Tibial nerve (tissue), 4 donors: Measurements from ENCODE around the gene CNOT9. TPM values are rescaled to one million over a fixed set of nuclear protein-coding genes. Genes with fewer than 3 reads are reported as not detected.
"Not testable (repeated sequence)": the region's sequence is repeated elsewhere in the genome, so short reads cannot be mapped to it uniquely, and the experiment has no call there.

ENCODE experiments used
- DNase-seq, 2 donors: peaks; one replicate each; pipeline ENCODE4 v3.0.0-alpha.2; 2019; ENCODE audit warnings: low spot score in 2 of 2
- H3K27ac ChIP-seq, 4 donors: fragments of 200-600 bp; sonication (generic) in 3 of 4; one replicate each; pipeline ENCODE4 v1.5.1; 2017 to 2019; ENCODE audit warnings: mild to moderate bottlenecking in 1 of 4
- H3K27me3 ChIP-seq, 2 donors: fragments of 200-600 bp; sonication (generic) in 1 of 2; one replicate each; pipeline versions ENCODE4 v1.5.1 to v1.6.0; 2017 to 2019
- H3K36me3 ChIP-seq, 3 donors: fragments of 200-600 bp; sonication (generic); one replicate each; pipeline ENCODE4 v1.5.1; 2018 to 2019
- H3K4me1 ChIP-seq, 4 donors: fragments of 200-600 bp; sonication (generic) in 3 of 4; one replicate each; pipeline ENCODE4 v1.5.1; 2017 to 2019
- H3K4me3 ChIP-seq, 4 donors: fragments of 200-600 bp; sonication (generic) in 3 of 4; one replicate each; pipeline ENCODE4 v1.5.1; 2017 to 2019; ENCODE audit warnings: mild to moderate bottlenecking in 1 of 4, moderate library complexity in 1 of 4
- H3K9me3 ChIP-seq, 4 donors: fragments of 200-600 bp; sonication (generic) in 3 of 4; one replicate each; pipeline ENCODE4 v1.5.1; 2017 to 2019
- EP300 ChIP-seq, 2 donors: sonication (generic); formaldehyde crosslinking; IDR thresholded peaks; one replicate each; pipeline ENCODE4 v1.6.1; 2017; ENCODE audit warnings: antibody characterized with exemption in 2 of 2, mild to moderate bottlenecking in 1 of 2
- POLR2A ChIP-seq, 2 donors: fragments of 450-650 bp; IDR thresholded peaks; one replicate each; pipeline ENCODE4 v1.6.1; 2017; ENCODE audit warnings: antibody characterized with exemption in 2 of 2, mild to moderate bottlenecking in 2 of 2, moderate library complexity in 2 of 2
- WGBS, 2 donors: methylation state at CpG; one replicate each; pipeline ENCODE4 v1.1.5; 2018; 5-methylcytosine and 5-hydroxymethylcytosine counted together
- total RNA-seq, 4 donors: library from RNA; depleted of rRNA; stranded (reverse); fragments of >200 nt; gene quantifications; one replicate each; pipeline ENCODE4 v1.1.0, GENCODE V29; 2016
- TF ChIP-seq, protein P1 (sequence below), 5 experiments: fragments of 200-600 bp in 3 of 5; fragments of 450-650 bp in 2 of 5; sonication (generic) in 3 of 5; IDR thresholded peaks; one replicate each; pipeline ENCODE4 v1.5.1; 2016 to 2019; ENCODE audit warnings: antibody characterized with exemption in 5 of 5, mild to moderate bottlenecking in 3 of 5, moderate library complexity in 2 of 5

Gene CNOT9
- total RNA-seq = 10 to 100 TPM; 34.2 to 66.4 (median 39.7) TPM

DNA sequence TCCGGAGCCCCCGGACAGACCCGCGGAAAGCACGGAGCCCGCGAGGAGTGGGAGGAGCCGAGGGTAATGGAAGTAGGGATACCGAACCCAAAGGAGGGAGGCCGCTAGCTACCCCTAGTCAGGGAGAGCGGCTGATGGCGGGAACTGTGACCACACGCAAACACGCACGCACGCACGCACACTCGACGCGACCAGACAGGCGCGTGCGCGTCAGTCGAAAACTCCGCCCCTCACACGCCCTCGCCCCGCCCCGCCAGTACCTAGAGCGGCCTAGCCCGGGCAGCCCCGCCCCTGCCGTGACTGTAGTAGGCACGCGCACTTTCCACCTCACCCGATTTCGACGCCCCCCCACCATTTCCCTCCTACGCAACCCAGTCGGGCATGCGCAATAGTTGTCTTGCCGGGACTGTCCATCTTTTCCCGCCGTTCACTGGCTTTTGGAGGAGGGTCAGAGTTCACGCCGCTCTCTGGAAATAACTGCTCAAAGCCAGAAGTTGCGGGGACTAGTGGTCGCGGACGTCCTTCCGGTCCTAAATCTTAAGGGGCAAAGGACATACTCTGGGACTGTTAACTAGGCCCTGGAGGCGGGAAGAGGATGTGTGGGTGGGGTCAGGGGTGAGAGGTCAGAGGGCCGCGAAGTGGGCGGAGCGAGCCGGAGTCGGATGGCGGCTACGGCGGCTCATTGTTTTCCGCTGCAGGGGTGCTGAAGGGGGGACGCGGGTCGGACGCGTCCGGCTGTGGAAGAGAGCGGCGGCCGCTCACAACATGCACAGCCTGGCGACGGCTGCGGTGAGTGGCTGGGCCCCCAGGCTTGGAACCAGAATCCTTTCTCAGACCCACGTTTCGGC is at the start of gene CNOT9, which contains the start of gene USP37:
Gene CNOT9, plus strand, starts transcription at position 650 of the 848 bp plus-strand sequence. Its CDS starts 116 bp downstream, at position 766.
Gene USP37, minus strand, starts transcription at position 162 of the 848 bp plus-strand sequence. CDS start 9,698 bp downstream, outside the sequence.
- peak within 1 kb of the TSS; percentile 97 to 99 (median 98) for H3K27ac ChIP-seq
- peak; percentile 100 for DNase-seq
- peaks cover 0 to 57% (median 29%) of the 10 kb centered on the region in 4 donors for H3K4me1 ChIP-seq
- peaks cover 0 to 9% (median 0%) of the 10 kb centered on the region in 3 donors for H3K36me3 ChIP-seq
- WGBS, 2 donors = 0 to 1% methylated on average over 56 to 76 of the region's 77 CpGs
- H3K27me3 ChIP-seq = no peaks in the 10 kb centered on the region
- peak; percentile 90 to 91 for TF ChIP-seq EP300 (IDR thresholded peaks at IDR 0.05)
- peak; percentile 85 to 96 for TF ChIP-seq POLR2A (IDR thresholded peaks at IDR 0.05)
- TF ChIP-seq, protein P1, sequence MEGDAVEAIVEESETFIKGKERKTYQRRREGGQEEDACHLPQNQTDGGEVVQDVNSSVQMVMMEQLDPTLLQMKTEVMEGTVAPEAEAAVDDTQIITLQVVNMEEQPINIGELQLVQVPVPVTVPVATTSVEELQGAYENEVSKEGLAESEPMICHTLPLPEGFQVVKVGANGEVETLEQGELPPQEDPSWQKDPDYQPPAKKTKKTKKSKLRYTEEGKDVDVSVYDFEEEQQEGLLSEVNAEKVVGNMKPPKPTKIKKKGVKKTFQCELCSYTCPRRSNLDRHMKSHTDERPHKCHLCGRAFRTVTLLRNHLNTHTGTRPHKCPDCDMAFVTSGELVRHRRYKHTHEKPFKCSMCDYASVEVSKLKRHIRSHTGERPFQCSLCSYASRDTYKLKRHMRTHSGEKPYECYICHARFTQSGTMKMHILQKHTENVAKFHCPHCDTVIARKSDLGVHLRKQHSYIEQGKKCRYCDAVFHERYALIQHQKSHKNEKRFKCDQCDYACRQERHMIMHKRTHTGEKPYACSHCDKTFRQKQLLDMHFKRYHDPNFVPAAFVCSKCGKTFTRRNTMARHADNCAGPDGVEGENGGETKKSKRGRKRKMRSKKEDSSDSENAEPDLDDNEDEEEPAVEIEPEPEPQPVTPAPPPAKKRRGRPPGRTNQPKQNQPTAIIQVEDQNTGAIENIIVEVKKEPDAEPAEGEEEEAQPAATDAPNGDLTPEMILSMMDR (IDR thresholded peaks at IDR 0.05) = peak in 2 of 5 experiments; percentile 31 to 37
- no peaks in the 10 kb centered on the region for H3K9me3 ChIP-seq
- peak within 1 kb of the TSS; percentile 70 to 93 (median 90) for H3K4me3 ChIP-seq

DNA sequence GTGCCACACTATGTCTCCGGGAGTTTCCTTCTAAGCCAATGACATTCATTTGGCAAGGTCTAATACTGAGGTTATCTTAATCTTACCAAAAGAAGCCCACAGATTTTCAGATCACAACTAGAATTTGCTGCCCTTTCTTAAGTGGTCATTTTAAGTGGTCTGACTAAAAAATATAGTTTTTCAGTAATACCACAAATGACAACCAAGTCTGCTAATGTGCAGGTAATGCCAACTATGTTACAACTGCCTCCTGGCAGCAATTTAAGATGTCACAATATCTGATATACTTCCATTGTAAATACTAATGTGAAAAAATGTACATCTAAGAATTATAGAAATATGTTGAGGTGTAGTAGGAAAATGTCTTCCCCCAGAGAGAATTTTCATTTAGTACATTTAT is 49.8 kb upstream of the CNOT9 start:
- no peak overlapping the region for H3K4me3 ChIP-seq
- peaks cover 0 to 57% (median 0%) of the 10 kb centered on the region in 3 donors for H3K36me3 ChIP-seq
- H3K27me3 ChIP-seq = no peaks in the 10 kb centered on the region
- H3K27ac ChIP-seq = no peak overlapping the region
- WGBS, 2 donors = 90 to 93% methylated on average over 1 of the region's 1 CpG
- H3K9me3 ChIP-seq = peaks cover 0 to 3% (median 0%) of the 10 kb centered on the region in 4 donors
- no peak for DNase-seq
- H3K4me1 ChIP-seq = no peaks in the 10 kb centered on the region
- TF ChIP-seq POLR2A (IDR thresholded peaks at IDR 0.05) (no peak), EP300 (IDR thresholded peaks at IDR 0.05) (no peak)
- TF ChIP-seq, protein P1 (IDR thresholded peaks at IDR 0.05) = no peak

DNA sequence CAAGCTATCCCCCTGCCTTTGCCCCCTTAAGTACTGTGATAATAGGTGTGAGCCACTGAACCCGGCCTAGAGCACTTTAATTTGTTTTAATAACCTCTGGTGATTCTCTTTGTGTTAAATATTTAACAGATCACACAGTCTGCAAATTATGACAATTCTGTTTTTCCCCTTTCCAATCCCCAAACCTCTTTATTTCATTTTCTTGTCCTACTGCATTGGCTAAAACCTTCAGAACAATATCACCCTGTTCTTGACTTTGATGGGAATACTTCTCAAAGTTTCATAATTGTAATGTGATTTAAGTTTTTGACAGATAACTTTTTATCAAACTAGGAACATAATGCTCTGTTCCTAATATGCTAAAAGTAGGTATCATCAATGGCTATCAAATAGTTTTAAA is 45.0 kb upstream of the CNOT9 start:
- TF ChIP-seq EP300 (IDR thresholded peaks at IDR 0.05) (no peak), POLR2A (IDR thresholded peaks at IDR 0.05) (no peak)
- TF ChIP-seq, protein P1 (IDR thresholded peaks at IDR 0.05) = no peak
- no peaks in the 10 kb centered on the region for H3K27me3 ChIP-seq
- DNase-seq = no peak
- no peak overlapping the region for H3K4me3 ChIP-seq
- no peaks in the 10 kb centered on the region for H3K4me1 ChIP-seq
- peaks cover 0 to 93% (median 0%) of the 10 kb centered on the region in 3 donors for H3K36me3 ChIP-seq
- WGBS, 2 donors = 95 to 96% methylated on average over 1 of the region's 1 CpG
- H3K27ac ChIP-seq = no peak overlapping the region
- H3K9me3 ChIP-seq = peaks cover 0 to 12% (median 0%) of the 10 kb centered on the region in 4 donors

GRCh38 chr2:218528409-218528808 is 40.2 kb upstream of the CNOT9 start:
- H3K27me3 ChIP-seq, H3K4me3 ChIP-seq, H3K27ac ChIP-seq, H3K4me1 ChIP-seq, DNase-seq: not testable (repeated sequence)
- 100% methylated on average over 2 of the region's 2 CpGs for WGBS, 2 donors
- Histone ChIP-seq H3K36me3 (peaks cover 0 to 99% (median 4%) of the 10 kb centered on the region in 3 donors), H3K9me3 (peaks cover 0 to 12% (median 0%) of the 10 kb centered on the region in 4 donors)

GRCh38 chr2:218529990-218530389 is 38.6 kb upstream of the CNOT9 start:
- Histone ChIP-seq H3K4me1 (no peaks in the 10 kb centered on the region), H3K27ac (no peak overlapping the region), H3K9me3 (no peaks in the 10 kb centered on the region), H3K4me3 (no peak overlapping the region), H3K36me3 (peaks cover 0 to 96% (median 4%) of the 10 kb centered on the region in 3 donors), H3K27me3 (no peaks in the 10 kb centered on the region)
- no peak for DNase-seq
- 96 to 97% methylated on average over 2 of the region's 2 CpGs for WGBS, 2 donors
- TF ChIP-seq, protein P1 (IDR thresholded peaks at IDR 0.05) = no peak
- TF ChIP-seq POLR2A (IDR thresholded peaks at IDR 0.05) (no peak), EP300 (IDR thresholded peaks at IDR 0.05) (no peak)
